NCI-H1417 treated with DMSO at 0.1 percent for 48 hours (cell line): ENCODE data around the gene UTP11.
A peak's percentile ranks its signal among the peaks of the same experiment; 100 is the strongest.

Source experiments
- DNase-seq: peaks from one replicate; lab custom pipeline; 2025; lab: John Stamatoyannopoulos, UW

Gene UTP11

DNA sequence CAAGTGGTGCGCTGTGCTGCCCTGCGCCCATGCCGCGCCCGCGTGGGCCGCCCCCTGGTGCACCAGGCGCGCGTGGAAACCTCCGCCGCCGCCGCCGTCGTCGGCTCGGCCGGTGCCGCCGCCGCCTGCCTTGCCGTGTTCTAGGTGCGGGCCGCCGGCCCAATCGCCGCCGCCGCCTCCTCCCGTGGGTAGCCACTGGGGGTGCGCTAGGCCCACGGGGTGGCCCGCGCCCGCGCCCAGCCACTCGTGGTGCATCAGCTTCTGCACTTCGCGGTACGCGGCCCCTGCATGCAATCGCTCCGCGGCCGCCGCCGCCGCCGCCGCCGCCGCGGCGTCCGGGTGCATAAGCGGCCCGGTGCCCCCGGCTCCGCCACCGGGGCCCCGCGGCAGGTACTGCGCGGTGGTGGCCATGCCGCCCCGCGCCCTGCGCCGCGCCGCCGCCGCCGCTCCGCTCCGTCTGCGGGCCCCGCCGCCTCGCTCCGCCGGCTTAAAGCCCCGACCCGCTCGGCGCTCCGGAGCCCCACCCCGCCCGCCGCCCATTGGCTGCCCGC lies 33.9 kb downstream of the UTP11 start, which contains the start of gene POU3F1:
POU3F1 (minus strand) TSS at position 461 of the 551 bp plus-strand sequence; CDS start at position 411, 50 bp downstream.
- DNase-seq: no peak

DNA sequence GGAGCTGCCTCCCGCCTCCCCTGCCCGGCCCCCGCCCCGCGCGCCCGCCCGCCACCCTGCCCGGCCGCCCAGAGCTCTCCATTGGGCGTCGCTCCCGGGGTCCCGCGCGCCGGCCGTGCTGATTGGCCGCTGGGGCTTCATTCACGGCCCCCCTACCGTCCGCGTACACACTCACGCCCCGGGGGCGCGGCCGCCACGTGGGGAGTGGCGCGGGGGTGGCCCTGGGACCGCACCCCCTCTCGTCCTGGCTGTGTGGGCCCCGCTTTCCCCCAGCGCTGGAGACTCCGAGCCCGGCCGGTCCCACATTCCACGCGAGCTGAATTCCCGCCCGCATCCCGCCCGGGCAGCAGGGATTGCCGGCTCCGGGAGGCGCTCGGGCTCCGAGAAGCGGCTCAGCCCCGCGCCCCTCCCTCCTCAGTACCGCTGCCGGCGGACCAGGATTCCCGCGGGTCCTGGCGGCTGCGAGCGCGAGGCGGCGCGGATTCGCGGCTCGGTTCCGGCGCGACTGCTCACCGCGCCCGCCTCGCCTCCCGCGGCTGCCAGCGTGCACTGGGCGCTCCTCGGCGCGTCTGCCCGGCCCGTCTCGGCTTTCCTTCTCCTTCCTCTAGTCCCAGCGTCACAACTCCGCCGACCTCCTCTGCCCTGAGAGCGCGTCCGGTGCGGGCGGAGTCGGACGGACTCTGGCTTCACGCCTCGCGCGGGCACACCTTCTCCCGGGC lies 34.5 kb downstream of the UTP11 start:
- no peak for DNase-seq

DNA sequence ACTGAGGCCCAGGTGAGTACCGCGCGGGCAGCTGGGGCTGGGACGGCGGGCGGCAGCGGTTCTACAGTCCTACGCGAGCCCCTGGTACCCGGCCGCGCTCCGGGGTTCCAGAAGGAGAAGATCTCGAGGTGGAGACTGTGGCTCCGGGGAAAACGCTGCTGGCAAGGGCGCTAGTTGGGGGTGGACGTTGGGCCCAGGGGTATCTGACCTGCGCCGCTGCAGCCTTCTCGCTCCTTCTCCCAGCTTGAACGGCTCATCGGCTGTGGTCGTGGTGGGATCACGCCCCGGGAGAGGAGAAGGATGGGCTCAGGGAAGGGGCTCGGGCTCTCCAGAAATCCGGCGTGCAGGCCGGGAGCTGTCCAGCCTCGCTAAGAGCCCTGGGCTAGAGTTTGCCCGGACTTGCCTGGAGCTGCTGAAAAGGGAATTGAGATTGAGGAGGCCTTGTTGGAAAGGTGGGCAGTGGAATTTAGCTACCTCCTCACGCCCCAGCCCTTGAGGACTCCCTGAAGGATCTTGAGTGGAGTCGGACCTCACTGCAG lies 35.1 kb downstream of the UTP11 start:
- no peak for DNase-seq

DNA sequence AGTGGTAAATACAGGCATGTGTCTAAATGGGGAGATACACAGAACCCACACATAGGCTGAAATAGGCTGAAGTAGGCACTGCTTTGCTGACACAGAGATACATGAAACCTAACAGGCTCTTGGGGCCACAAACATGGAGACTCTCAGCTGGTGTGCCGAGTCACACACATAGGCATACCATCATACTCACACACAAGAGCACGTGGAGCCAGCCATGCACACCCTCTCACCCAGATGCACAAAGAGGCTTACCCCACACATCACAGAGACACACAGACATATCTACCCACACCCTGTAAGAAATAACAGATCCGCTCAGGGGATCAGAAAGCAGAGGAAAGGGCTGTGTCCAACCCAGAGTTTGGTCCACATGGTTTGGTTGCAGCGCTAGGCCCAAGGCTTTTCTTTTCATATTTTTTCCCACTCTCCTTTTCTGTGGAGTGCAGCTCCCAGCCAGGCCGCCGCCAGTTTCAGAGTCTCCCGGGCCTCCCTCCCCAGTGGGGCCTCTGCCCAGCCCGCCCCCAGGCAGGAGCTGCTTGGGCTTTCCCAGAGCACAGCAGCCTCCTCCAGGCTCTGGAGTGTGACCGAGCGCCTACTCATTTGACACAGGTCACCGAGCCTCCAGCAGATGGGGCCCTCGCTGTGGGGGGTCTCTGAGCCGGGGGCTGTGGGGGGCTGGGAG lies 38.0 kb downstream of the UTP11 start:
- no peak for DNase-seq

DNA sequence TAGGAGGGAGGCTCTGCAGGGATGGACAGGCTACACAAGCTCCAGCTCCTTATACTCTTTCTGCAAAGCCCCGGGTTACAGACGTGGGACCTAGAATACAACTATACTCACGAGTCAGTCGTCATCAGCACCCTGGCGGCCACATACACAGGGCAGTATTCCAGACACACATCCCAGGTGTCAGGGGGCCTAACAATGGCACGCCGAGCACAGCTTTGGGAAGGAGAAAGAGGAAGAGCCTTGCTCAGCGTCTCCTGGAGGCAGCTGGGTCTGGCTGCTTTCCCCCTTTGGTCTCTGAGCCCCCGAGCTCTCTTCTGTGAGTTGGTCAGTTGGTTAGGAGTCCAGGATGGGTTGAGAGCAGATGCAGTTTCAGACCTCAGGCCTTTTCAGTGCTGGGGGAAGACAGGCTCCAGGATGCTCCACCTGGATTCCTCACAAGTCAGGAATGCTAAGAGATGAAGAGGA lies 38.6 kb downstream of the UTP11 start:
- no peak for DNase-seq

DNA sequence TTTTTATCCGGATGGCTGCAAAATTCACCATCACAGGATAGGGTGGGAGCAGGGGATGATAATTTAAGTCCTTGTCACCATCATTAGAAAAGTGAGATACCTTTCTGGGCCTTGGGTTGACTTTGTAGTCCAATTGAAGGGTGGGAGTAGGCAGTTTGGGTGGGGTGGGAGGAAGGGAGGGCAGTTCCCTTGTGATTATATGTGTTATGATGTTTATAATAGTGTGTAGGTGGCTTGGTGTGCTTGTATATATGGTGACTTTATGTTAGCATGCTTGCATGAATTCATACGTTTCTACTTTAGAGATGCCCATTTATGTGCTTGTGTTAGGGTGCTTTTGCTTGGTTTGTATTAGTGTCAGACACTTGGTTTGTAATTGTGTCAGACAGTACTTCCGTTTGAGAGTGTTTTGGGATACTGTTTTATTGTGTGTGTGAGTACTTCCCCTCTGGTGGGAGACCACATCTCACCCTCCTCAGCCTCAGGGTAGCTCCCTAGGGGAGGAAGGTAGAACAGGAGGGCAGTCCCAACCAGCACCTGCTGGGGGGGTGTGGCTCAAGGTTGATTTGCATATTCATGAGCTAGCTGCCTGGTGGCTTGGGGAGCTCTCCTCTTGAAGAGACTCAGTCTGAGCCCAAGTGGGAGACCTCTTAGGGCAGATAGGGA lies 40.3 kb downstream of the UTP11 start:
- no peak for DNase-seq

DNA sequence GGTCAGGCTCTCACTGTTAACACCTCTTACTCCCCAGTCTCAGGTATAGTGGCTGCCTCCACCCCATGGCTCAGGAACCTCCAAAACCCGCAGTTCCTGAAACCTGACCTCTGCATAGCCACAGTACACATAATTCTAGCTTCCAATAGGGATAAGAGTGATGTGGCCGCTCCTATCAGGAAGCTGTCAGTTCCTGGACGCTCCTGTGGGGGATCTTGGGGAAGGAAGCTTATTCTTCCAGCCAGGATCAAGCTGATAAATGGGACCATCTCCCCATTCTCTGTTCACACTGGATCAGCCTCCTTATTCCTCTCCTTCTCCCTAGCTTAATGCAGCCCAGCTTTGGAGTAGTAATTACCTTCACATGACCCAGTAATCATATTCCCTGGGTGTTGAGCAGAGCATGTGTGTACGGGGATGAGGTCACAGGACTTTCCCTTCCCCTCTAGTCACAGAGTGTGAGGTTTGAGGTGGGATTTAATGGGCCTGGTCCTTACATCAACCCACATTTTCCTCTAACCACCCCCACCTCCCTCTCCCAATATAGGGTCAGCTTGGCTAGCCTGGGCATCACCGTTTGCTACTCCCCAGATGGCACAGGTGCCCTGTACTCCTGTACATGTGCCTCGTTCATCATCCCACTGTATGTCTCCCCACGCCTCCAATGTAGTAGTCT lies 41.0 kb downstream of the UTP11 start:
- DNase-seq: no peak

DNA sequence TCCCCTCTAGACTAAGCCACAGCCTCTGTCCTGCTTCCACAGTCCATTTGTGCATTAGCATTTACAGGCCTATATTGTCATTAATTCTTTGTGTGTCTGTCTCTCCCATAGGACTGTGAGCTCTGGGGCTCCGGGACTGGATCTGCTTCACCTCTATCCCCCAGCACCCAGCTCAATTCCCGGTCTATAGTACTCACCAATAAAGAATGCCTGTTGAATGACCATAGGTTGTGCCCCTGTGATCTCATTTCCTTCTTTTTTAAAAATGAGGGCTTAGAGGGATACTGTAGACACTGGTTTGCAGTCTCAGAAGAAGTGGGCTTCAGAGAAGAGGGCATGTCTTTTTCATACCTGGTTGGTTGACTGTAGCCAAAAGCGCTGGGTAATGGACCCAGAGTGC lies 42.9 kb downstream of the UTP11 start:
- DNase-seq: no peak

DNA sequence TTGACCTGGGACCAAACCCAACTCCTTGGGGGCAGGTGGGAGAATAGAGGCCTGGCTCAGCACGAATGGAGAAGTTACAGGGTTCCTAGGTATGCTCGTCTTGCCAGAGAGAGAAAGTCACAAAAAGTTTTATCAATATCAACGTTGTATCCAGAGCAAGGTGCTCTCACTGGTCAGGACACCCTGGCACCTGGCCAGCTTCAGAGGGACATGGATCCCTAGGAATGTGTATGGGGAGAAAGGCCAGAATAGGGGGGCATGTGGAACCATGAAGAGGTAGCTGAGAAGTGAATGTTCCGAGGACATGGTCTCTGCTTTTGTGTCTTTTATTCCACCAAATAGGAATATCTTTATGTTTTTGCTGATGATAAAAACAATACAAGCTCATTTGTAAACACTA lies 43.4 kb downstream of the UTP11 start:
- DNase-seq: no peak

DNA sequence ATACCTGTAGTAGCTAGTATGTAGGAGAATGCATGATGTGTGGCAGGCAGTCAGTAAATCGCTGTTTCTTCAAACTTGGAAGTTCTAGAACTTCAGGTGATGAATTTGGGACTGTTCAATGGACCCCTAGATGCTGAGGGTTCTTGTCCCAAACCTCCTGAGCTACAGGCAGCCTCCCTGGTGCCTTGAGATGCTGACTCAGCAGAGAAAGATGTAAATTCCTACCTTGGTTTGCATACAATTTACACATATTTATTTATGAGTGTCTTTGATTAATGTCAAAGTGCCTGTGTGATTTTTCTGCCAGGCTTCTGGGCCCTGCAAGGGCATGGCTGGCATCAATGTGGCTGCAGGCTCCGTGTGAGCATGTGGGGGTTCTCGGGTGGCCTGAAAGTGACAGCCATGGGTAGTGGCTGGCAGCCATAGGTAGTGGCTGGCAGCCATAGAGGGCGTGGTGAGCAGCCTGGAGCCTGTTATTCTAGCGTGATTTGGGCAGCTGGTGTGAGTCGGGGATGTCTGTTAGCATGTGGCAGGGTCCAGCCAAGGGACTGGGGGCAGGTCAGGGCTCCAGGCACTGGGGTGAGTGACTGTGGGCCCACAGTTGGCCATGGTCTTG lies 47.2 kb downstream of the UTP11 start:
- DNase-seq: no peak

DNA sequence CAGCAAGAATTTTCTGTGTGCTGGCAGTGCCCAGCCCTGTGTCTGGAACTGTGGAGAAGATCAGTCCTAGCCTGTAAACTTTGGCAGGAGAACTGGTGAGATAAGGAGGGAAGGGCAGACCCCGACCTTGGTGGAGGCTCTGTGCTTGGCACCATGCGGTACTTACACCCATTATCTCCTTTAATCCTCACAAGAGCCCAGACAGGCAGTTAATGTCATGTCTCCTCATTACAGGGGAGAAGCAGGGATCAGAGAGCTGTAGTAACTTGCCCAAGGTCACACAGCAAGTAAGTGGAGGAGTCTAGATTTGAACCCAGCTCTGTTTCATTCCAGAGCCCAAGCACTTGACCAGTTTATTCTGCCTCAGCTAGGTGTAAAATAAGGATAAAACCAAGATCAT lies 48.0 kb downstream of the UTP11 start:
- DNase-seq: no peak

DNA sequence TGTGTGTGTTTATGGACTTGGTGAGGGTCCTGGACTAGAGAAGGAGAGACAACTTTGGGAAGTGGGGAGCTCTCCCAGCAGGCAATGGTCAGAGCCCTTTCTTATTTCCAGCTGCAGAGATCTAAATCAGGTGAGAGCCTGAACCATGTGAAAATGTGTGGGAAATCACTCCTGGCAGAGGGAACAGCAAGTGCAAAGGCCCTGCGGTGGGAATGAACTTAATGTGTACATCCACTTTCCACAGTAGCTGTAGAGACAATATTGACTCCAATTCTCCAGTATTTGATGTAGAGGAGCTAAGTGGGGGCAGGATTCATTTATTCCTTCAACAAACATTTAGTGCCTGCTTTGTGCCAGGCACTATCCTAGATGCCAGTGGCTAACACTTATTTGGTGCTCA lies 48.8 kb downstream of the UTP11 start:
- no peak for DNase-seq

DNA sequence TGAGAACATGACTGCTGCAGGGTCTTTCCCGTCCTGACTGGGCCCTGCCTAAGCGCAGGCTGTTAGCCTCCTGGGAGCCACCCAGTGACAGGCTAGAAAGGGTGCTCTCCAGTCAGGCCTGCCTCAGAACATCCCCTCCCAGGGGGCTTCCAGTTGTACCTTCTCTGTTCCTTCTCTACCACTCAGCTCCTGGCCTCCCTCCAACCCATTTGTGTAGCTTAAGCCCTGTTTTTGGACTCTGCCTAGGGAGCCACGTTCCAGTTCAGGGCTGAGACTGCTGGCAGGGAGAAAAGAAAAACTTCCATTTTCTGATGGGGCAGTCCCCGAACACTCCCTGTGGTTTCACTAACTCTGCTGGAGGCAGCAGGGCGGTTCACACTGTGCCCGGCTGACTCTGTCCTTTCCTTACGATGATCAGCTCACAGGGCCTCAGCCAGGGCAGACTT lies 49.4 kb downstream of the UTP11 start:
- no peak for DNase-seq

DNA sequence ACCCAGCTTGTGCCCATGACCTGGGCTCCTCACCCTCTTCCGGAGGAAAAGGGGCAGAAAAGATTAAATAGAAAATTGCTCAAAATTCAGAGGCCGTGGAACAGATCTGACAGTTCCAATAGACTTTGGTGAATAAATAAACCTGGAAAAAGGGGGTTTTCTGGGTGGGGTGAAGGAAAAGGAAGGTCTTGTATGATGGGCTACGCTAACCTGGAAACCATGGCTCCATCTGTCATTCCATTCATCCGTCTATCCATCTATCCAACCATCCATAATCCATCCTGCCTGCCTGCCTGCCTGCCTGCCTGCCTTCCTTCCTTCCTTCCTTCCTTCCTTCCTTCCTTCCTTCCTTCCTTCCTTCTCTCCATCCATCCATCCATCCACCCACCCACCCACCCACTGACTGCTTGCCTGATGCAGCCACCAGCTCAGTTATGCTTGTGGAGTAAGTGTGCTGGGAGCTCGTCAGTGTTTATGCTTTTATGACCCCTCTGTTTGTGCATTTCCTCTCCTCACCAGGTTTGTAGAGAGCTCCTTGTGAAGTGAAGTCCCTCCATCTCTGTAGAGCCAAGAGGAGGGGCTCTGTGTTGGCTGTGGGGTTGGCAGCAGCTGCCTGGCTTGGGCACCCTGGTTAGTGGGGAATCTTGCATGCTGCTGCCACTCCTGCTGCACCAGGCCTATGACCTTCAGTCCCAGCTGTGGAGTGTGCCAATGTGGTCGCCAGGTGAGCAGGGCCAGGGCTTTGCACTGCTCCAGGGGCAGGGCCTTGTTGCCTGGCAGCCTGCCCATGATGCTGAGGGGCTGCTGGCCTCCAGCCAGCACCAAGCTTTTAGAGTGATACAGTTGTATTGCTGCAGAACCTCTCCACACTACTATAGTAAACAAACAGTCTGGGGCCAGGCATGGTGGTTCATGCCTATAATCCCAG lies 50.1 kb downstream of the UTP11 start:
- peak; percentile 66 for DNase-seq

DNA sequence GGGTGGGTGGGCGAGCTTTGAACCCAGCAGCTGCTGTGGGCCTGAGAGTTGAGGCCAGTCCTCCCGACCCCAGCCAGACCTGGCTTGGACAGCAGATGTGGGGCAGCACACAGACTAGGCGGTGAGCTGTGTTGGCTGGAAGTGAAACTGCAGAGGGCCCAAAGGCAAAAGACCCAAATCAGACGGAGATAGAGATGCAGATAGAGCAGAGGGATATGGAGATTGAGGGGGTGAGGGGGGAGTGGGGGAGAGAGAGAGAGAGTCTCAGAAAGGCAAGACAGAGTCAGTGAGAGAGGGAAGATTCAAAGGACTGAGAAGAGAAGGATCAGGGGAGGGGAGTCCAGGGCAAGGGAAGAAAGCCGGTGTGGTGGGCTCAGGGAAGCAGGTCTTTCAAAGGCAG lies 51.1 kb downstream of the UTP11 start:
- no peak for DNase-seq

DNA sequence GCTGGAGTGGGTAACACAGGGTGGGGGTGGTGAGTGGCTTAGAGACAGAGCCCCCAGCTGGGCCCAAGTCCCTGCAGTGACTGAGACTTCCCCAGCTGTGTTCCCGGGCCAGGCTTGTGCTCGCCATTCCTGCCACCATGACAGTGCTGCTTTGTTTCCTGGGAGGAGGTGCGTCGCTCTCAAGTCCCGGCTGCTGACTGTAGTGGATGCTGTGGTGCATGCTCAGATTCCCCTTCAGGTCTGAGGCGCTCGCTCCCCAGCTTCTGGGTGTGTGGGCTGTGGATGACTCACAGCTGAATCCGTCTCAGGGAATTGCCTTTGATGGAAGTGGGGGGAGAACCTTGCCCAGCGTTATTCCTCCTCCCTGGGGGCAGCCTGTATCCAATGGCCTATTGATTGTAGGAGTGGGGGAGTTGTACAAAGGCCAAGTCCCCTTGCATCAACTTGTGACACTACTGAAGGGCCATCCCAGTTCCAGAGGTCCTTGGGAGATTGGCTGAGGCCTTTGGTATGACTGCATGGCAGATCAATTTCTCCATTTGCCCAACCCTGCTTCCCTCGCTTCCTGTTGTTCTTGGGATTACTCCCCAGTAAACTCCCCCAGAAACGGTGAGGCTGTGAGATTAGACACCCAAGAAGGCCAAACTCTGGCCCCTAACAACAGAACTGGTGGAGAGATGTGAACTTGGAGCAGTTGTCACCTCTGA lies 51.8 kb downstream of the UTP11 start:
- DNase-seq: no peak

DNA sequence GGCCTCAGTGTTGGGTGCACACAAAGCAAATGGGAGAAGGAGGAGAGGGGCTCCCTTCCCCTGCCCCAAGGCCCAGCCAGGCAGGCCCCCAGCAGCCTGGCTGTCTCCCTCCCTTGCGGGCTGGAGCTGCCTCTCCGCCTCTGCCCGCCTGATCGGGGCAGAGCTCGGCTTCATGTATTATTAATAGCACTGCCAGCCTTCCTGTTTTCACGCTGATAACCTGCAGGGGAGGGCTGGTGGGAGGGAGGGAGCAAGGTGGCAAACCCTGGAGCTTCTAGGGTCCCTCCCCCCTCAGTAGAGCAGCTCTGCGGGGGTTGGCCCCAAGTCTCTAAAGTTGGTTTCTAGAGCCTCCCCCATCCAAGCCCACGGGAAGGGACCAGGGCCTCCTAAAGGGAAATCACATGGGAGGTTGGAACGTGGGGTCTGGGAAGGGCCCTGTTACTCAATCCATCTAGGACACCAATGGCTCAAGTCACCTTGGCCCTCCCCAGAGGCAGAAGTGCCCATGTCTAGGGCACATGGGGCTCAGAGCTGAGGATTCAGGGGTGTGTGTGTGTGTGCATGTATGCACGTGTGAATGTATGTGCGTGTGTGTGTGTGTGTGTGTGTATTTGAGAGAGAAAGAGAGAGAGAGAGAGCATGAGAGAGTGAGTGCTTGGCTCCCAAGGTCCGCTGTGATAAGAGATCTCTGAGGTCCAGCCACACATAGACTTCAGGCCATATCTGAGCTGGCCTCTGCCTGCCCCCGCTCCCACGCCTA lies 55.9 kb downstream of the UTP11 start:
- no peak for DNase-seq

DNA sequence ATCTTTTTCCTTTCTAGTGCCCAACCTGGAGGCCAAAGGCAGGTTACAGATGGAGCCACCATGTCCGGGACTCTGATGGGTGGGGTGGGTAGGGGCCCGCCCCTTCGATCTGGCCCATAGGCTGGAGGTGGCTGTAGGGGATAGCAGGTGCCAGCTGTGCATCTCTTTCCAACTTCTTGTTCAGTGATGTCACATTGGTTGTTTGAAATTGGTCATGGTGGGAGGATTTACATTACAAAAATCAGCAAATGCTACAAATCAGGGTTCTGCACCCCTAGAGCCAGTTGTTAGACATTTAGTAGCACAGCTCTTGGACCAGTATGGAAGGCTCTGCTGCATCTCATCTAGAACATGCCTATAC lies 56.4 kb downstream of the UTP11 start:
- no peak for DNase-seq
